K562 (cell line): ENCODE data around the gene LRRC61. TPM values are rescaled to one million over a fixed set of nuclear protein-coding genes. Genes with fewer than 3 reads are reported as not detected.

Experiments used
- AFF1 ChIP-seq, 2 experiments: fragments of 450-650 bp; IDR thresholded peaks; 2 replicates each; pipeline ENCODE4 v1.6.1; 2018; ENCODE audit warnings: mild to moderate bottlenecking in 2 of 2, low read depth in 1 of 2; ENCODE audit not compliant: partially characterized antibody in 2 of 2
- BRD4 ChIP-seq: fragments of 200-600 bp; sonication (generic); IDR thresholded peaks from 2 replicates; pipeline ENCODE4 v1.6.1; 2017; ENCODE audit warnings: inconsistent platforms
- CHD2 ChIP-seq: IDR thresholded peaks from 2 replicates; pipeline ENCODE4 v1.6.1; 2011; ENCODE audit warnings: low read depth, low read length
- KAT8 ChIP-seq: fragments of 450-650 bp; IDR thresholded peaks from 2 replicates; pipeline ENCODE4 v1.6.1; 2016; ENCODE audit warnings: low read depth, mild to moderate bottlenecking
- KDM1A ChIP-seq, 2 experiments: fragments of 450-650 bp; IDR thresholded peaks; 2 replicates each; pipeline ENCODE4 v1.6.1; 2016; ENCODE audit warnings: mild to moderate bottlenecking in 2 of 2
- MBD1 ChIP-seq: fragments of 250-450 bp; sonication (Bioruptor Pico); IDR thresholded peaks from 2 replicates; pipeline ENCODE4 v1.8.0; 2022; ENCODE audit warnings: inconsistent platforms
- MEIS2 ChIP-seq: fragments of 450-650 bp; IDR thresholded peaks from 2 replicates; pipeline ENCODE4 v1.6.1; 2014; ENCODE audit warnings: mild to moderate bottlenecking; ENCODE audit not compliant: partially characterized antibody
- MLLT1 ChIP-seq, 2 experiments: fragments of 450-650 bp; IDR thresholded peaks; 2 replicates each; pipeline ENCODE4 v1.6.1; 2016
- NCOA6 ChIP-seq: fragments of 450-650 bp; IDR thresholded peaks from 2 replicates; pipeline ENCODE4 v1.6.1; 2017; ENCODE audit warnings: mild to moderate bottlenecking
- NFRKB ChIP-seq: fragments of 450-650 bp; IDR thresholded peaks from 2 replicates; pipeline ENCODE4 v1.6.1; 2016; ENCODE audit warnings: low read depth
- NFYB ChIP-seq: IDR thresholded peaks from 2 replicates; pipeline ENCODE4 v1.6.1; 2011; ENCODE audit warnings: mild to moderate bottlenecking, moderate library complexity; ENCODE audit not compliant: insufficient read length; ENCODE audit errors: extremely low read depth
- PHF8 ChIP-seq: fragments of 200-600 bp; sonication (generic); IDR thresholded peaks from 2 replicates; pipeline ENCODE4 v1.6.1; 2012; ENCODE audit warnings: mixed run types, mild to moderate bottlenecking, inconsistent platforms, low read length, moderate library complexity, borderline replicate concordance
- RBBP5 ChIP-seq: fragments of 200-600 bp; sonication (generic); IDR thresholded peaks from 2 replicates; pipeline ENCODE4 v1.6.1; 2012; ENCODE audit warnings: borderline replicate concordance, mild to moderate bottlenecking, low read length, control low read depth, inconsistent platforms; ENCODE audit not compliant: insufficient read depth, poor library complexity, severe bottlenecking
- SMARCE1 ChIP-seq: fragments of 450-650 bp; IDR thresholded peaks from 2 replicates; pipeline ENCODE4 v1.7.1; 2016; ENCODE audit warnings: mild to moderate bottlenecking
- SRSF1 ChIP-seq: fragments of 200-400 bp; formaldehyde crosslinking; IDR thresholded peaks from 2 replicates; pipeline ENCODE4 v1.6.1; 2017; ENCODE audit warnings: mild to moderate bottlenecking, low read depth, low read length, moderate library complexity
- XRCC4 ChIP-seq: IDR thresholded peaks from one replicate; pipeline ENCODE4 v1.6.1; 2011; ENCODE audit not compliant: insufficient read depth, insufficient read length; ENCODE audit errors: extremely low read depth
- ZBTB8A ChIP-seq: fragments of 450-650 bp; IDR thresholded peaks from 2 replicates; pipeline ENCODE4 v1.6.1; 2018; ENCODE audit warnings: mild to moderate bottlenecking, moderate library complexity; ENCODE audit not compliant: partially characterized antibody
- ZC3H8 ChIP-seq: fragments of 450-650 bp; IDR thresholded peaks from 2 replicates; pipeline ENCODE4 v1.6.1; 2017
- ZNF124 ChIP-seq: sonication (generic); formaldehyde crosslinking; IDR thresholded peaks from 2 replicates; pipeline ENCODE4 v1.8.1; 2022; ENCODE audit warnings: missing genetic modification reagents
- ZNF140 ChIP-seq: fragments of 250-450 bp; sonication (Bioruptor Pico); IDR thresholded peaks from 2 replicates; pipeline ENCODE4 v1.8.0; 2021; ENCODE audit warnings: moderate library complexity, mild to moderate bottlenecking, inconsistent platforms
- ZNF274 ChIP-seq: IDR thresholded peaks from 2 replicates; pipeline ENCODE4 v1.6.1; 2011; ENCODE audit warnings: low read depth, mild to moderate bottlenecking, low read length, moderate library complexity, borderline replicate concordance
- ZNF445 ChIP-seq: fragments of 250-450 bp; sonication (Bioruptor Pico); IDR thresholded peaks from 2 replicates; pipeline ENCODE4 v1.4.0; 2020; ENCODE audit warnings: low read depth, mild to moderate bottlenecking, moderate library complexity
- ZNF764 ChIP-seq: fragments of 250-450 bp; sonication (Bioruptor Pico); IDR thresholded peaks from 2 replicates; pipeline ENCODE4 v1.4.0; 2020; ENCODE audit warnings: low read depth, mild to moderate bottlenecking, moderate library complexity
- polyA plus RNA-seq, 8 experiments: library from polyadenylated mRNA; depleted of rRNA in 4 of 8; stranded (reverse) in 5 of 8; unstranded in 3 of 8; fragments of >200 nt; fragmentation: Nextera tagmentation in 2 of 8; fragmentation: Illumina TruSeq in 1 of 8; extraction: Ambion mirVana in 2 of 8; extraction: Trizol in 1 of 8; gene quantifications; 2 replicates each; pipeline versions ENCODE4 v1.2.1 to v1.2.3, GENCODE V29; 2011 to 2014; ENCODE audit warnings: inconsistent platforms in 1 of 8, missing spikeins in 1 of 8
- total RNA-seq, 7 experiments: library from RNA; depleted of rRNA in 6 of 7; stranded (reverse); fragments of >200 nt in 6 of 7; fragmentation: Illumina TruSeq in 2 of 7; extraction: Trizol in 2 of 7; gene quantifications; 2 replicates each; pipeline versions ENCODE4 v1.2.1 to v1.2.3, GENCODE V29; 2011 to 2021; ENCODE audit warnings: low replicate concordance in 1 of 7

LRRC61 gene
- total and polyA plus RNA-seq, 9 of the 15 experiments (the other 6 are each of a cell fraction or from before 2014, with no cell fraction given): 1.3 to 55.2 (median 35.2) TPM

GRCh38 chr7:150317748-150318444 is 5.3 kb upstream of the LRRC61 start (continued):
- peak; percentile 58 for TF ChIP-seq RBBP5
- TF ChIP-seq NFRKB: peak; percentile 55; the same call in 1 of the 2 replicates
- TF ChIP-seq MBD1 (CRISPR knock-in tag): no peak
- TF ChIP-seq ZNF274: no peak
- no peak for TF ChIP-seq ZNF445 (CRISPR knock-in tag)
- TF ChIP-seq ZBTB8A: no peak
- TF ChIP-seq AFF1 (IDR thresholded peaks at IDR 0.05; ENCODE audit: low read depth in 1 of 2, partially characterized antibody in 2 of 2): peak; percentile 62 to 80
- TF ChIP-seq NCOA6: no peak
- TF ChIP-seq NFYB: no peak
- peak in 1 of 2 experiments; percentile 87; a peak in 2 of 4 replicates for TF ChIP-seq MLLT1 (IDR thresholded peaks at IDR 0.05)
- no peak for TF ChIP-seq ZNF140 (CRISPR knock-in tag)
- peak; percentile 95 for TF ChIP-seq SMARCE1
- no peak for TF ChIP-seq ZNF124
- TF ChIP-seq KDM1A (IDR thresholded peaks at IDR 0.05): peak; percentile 74 to 79
- TF ChIP-seq BRD4: peak; percentile 43; the same call in 1 of the 2 replicates
- TF ChIP-seq MEIS2: peak; percentile 60
- TF ChIP-seq ZNF764: no peak
- no peak for TF ChIP-seq SRSF1
- no peak for TF ChIP-seq XRCC4
- TF ChIP-seq KAT8: no peak
- TF ChIP-seq CHD2: no peak
- TF ChIP-seq PHF8: no peak; the same call in 1 of the 2 replicates
- no peak for TF ChIP-seq ZC3H8
